WTC11 (cell line): ENCODE results near the gene ZC3H12D. TPM values are rescaled to one million over a fixed set of nuclear protein-coding genes. Genes with fewer than 3 reads are reported as not detected.
"Not testable (repeated sequence)": the region's sequence is repeated elsewhere in the genome, so short reads cannot be mapped to it uniquely, and the experiment has no call there.

Source experiments
- ATAC-seq: fragments of 200-7000 bp; cut with Tn5 transposase; 2 replicates; pipeline ENCODE4 v1.10.0; 2021; ENCODE audit warnings: mild to moderate bottlenecking, moderate library complexity
- CTCF ChIA-PET: fragments of 300-600 bp; sonication (Branson Sonifier 250); formaldehyde crosslinking; loops from one replicate; lab custom pipeline; 2021; ENCODE audit warnings: antibody characterized with exemption; lab: Charles Lee
- POLR2A ChIA-PET: fragments of 350-600 bp; sonication (Branson Sonifier 250); formaldehyde crosslinking; loops from one replicate; lab custom pipeline; 2021; ENCODE audit warnings: antibody characterized with exemption; lab: Charles Lee
- DNase-seq: peaks from one replicate; pipeline ENCODE4 v3.0.0; 2021; ENCODE audit warnings: low spot score
- H3K27ac Mint-ChIP-seq: 2 replicates; pipeline ENCODE4 v1.8.0; 2021; ENCODE audit warnings: mixed read lengths
- H3K27me3 Mint-ChIP-seq: 2 replicates; pipeline ENCODE4 v1.8.0; 2021; ENCODE audit warnings: low read depth, mild to moderate bottlenecking, moderate library complexity, mixed read lengths
- H3K36me3 Mint-ChIP-seq: 2 replicates; pipeline ENCODE4 v1.8.0; 2021; ENCODE audit warnings: mixed read lengths
- H3K4me1 Mint-ChIP-seq: 2 replicates; pipeline ENCODE4 v1.8.0; 2022; ENCODE audit warnings: mixed read lengths
- H3K4me3 Mint-ChIP-seq: 2 replicates; pipeline ENCODE4 v1.8.0; 2021; ENCODE audit warnings: mild to moderate bottlenecking, moderate library complexity, mixed read lengths
- H3K9me3 Mint-ChIP-seq: 2 replicates; pipeline ENCODE4 v1.8.0; 2021; ENCODE audit warnings: mixed read lengths
- GABPB1 ChIP-seq: sonication (generic); formaldehyde crosslinking; IDR thresholded peaks from 2 replicates; pipeline ENCODE4 v1.8.1; 2023; ENCODE audit warnings: mild to moderate bottlenecking, missing genetic modification reagents
- HMGA2 ChIP-seq: fragments of 250-450 bp; sonication (Bioruptor Pico); IDR thresholded peaks from 2 replicates; pipeline ENCODE4 v1.4.0; 2021; ENCODE audit warnings: mild to moderate bottlenecking, moderate library complexity
- MXD4 ChIP-seq: fragments of 250-450 bp; sonication (Bioruptor Pico); IDR thresholded peaks from 2 replicates; pipeline ENCODE4 v1.8.0; 2021; ENCODE audit warnings: mild to moderate bottlenecking, moderate library complexity, borderline replicate concordance
- NFE2L1 ChIP-seq: sonication (generic); formaldehyde crosslinking; IDR thresholded peaks from 2 replicates; pipeline ENCODE4 v1.8.1; 2023; ENCODE audit warnings: missing genetic modification reagents
- NFYB ChIP-seq: sonication (generic); formaldehyde crosslinking; conservative IDR thresholded peaks from 2 replicates; pipeline ENCODE4 v1.8.0; 2022; ENCODE audit warnings: low read depth, missing genetic modification reagents
- NR3C1 ChIP-seq: sonication (generic); formaldehyde crosslinking; conservative IDR thresholded peaks from 2 replicates; pipeline ENCODE4 v1.8.1; 2023; ENCODE audit warnings: low read depth, mild to moderate bottlenecking, missing genetic modification reagents
- PRRX2 ChIP-seq: fragments of 250-450 bp; sonication (Bioruptor Pico); IDR thresholded peaks from 2 replicates; pipeline ENCODE4 v1.8.0; 2021; ENCODE audit warnings: mild to moderate bottlenecking
- SMAD3 ChIP-seq: sonication (generic); formaldehyde crosslinking; IDR thresholded peaks from 2 replicates; pipeline ENCODE4 v1.8.0; 2022; ENCODE audit warnings: missing genetic modification reagents, mild to moderate bottlenecking, borderline replicate concordance
- SOX15 ChIP-seq: fragments of 250-450 bp; sonication (Bioruptor Pico); IDR thresholded peaks from 2 replicates; pipeline ENCODE4 v1.9.0; 2021; ENCODE audit warnings: mild to moderate bottlenecking
- TCF7 ChIP-seq: sonication (generic); formaldehyde crosslinking; IDR thresholded peaks from 2 replicates; pipeline ENCODE4 v1.8.0; 2022; ENCODE audit warnings: mild to moderate bottlenecking, low read depth, missing genetic modification reagents, moderate library complexity
- TEAD4 ChIP-seq: sonication (generic); formaldehyde crosslinking; IDR thresholded peaks from 2 replicates; pipeline ENCODE4 v1.8.0; 2022; ENCODE audit warnings: mild to moderate bottlenecking, missing genetic modification reagents
- ZNF263 ChIP-seq: sonication (generic); formaldehyde crosslinking; IDR thresholded peaks from 2 replicates; pipeline ENCODE4 v1.8.1; 2022; ENCODE audit warnings: low read depth, mild to moderate bottlenecking, moderate library complexity, missing genetic modification reagents
- total RNA-seq: library from RNA; stranded (reverse); gene quantifications from 3 replicates; pipeline ENCODE4 v1.2.3, GENCODE V29; 2021
- TF ChIP-seq, protein P1 (sequence below): sonication (generic); formaldehyde crosslinking; IDR thresholded peaks from 2 replicates; pipeline ENCODE4 v1.8.0; 2022; ENCODE audit warnings: mild to moderate bottlenecking, missing genetic modification reagents
- TF ChIP-seq, protein P2 (sequence below): sonication (generic); formaldehyde crosslinking; IDR thresholded peaks from 2 replicates; pipeline ENCODE4 v1.8.0; 2023; ENCODE audit warnings: missing genetic modification reagents
- TF ChIP-seq, protein P3 (sequence below): sonication (generic); formaldehyde crosslinking; IDR thresholded peaks from 2 replicates; pipeline ENCODE4 v1.8.1; 2023; ENCODE audit warnings: mild to moderate bottlenecking, missing genetic modification reagents

Gene ZC3H12D
- total RNA-seq, 1 experiment from 2014 or later = 0.13 TPM

DNA sequence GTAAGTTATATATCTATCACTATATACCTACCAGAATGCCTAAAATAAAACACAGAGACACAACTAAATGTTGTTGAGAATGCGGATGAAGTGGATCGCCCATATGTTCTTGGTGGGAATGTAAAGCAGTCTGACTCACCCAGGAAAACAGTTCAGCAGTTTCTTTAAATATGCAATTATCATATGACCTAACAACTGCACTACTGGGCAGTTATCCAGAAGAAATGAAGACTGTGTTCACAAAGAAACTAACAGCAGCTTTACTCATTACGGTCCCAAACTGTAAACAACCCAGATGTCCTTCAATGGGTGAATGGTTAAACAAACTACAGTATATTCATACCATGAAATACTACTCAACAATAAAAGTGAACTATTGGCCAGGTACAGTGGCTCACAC lies 14.3 kb upstream of the ZC3H12D start:
- ATAC-seq (no peak), DNase-seq (no peak)
- Mint-ChIP-seq H3K4me1 (no peaks in the 10 kb centered on the region), H3K27me3 (no peaks in the 10 kb centered on the region), H3K9me3 (no peaks in the 10 kb centered on the region), H3K27ac (no peak overlapping the region), H3K36me3 (no peaks in the 10 kb centered on the region), H3K4me3 (no peak overlapping the region)
- TF ChIP-seq, protein P1, sequence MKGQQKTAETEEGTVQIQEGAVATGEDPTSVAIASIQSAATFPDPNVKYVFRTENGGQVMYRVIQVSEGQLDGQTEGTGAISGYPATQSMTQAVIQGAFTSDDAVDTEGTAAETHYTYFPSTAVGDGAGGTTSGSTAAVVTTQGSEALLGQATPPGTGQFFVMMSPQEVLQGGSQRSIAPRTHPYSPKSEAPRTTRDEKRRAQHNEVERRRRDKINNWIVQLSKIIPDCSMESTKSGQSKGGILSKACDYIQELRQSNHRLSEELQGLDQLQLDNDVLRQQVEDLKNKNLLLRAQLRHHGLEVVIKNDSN (CRISPR knock-in tag) = no peak
- no peak for TF ChIP-seq TCF7 (CRISPR knock-in tag)
- TF ChIP-seq TEAD4 = no peak
- TF ChIP-seq PRRX2 = no peak
- no peak for TF ChIP-seq SOX15 (CRISPR knock-in tag)
- no peak for TF ChIP-seq MXD4 (CRISPR knock-in tag)
- TF ChIP-seq NFE2L1 (CRISPR knock-in tag) = no peak
- TF ChIP-seq, protein P2, sequence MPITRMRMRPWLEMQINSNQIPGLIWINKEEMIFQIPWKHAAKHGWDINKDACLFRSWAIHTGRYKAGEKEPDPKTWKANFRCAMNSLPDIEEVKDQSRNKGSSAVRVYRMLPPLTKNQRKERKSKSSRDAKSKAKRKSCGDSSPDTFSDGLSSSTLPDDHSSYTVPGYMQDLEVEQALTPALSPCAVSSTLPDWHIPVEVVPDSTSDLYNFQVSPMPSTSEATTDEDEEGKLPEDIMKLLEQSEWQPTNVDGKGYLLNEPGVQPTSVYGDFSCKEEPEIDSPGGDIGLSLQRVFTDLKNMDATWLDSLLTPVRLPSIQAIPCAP (CRISPR knock-in tag) = no peak
- TF ChIP-seq ZNF263 (CRISPR knock-in tag) = no peak
- no peak for TF ChIP-seq SMAD3 (CRISPR knock-in tag)
- POLR2A ChIA-PET = no interaction called here
- CTCF ChIA-PET = no interaction called here

DNA sequence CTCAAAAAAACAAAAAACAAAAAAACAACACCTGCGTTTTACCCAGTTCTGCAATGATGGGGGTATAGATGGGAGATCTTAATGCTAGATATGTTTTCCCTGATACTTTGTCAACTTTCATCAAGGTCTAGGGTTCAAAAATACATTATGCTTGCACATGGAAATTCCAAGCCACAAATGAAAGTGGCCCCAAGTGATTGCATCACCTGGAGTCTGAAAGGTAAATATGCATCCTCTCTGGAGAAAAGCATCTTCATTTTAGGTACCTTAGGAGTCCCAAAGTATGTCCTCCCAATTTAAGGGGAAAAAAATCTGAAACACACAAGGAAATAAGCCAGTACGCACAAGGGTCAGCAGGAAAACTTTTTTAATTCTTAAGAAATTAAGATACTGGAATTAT lies 12.6 kb upstream of the ZC3H12D start:
- CTCF ChIA-PET = no interaction called here
- DNase-seq = no peak

DNA sequence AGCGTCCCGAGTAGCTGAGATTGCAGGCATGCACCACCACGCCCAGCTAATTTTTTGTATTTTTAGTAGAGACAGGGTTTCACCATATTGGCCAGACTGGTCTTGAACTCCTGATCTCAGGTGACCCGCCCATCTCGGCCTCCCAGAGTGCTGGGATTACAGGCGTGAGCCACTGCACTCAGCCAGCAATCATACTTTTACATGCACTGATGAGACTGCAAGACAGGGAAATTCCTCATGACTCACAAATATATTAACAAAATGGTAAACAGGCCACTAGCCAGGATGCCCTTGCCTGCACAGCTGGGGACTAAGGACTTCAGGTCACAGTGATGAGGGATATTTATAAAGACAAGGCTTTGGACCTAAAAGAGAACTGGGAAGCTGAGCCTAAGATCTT lies 11.8 kb upstream of the ZC3H12D start:
- CTCF ChIA-PET, ATAC-seq, H3K36me3 Mint-ChIP-seq, H3K9me3 Mint-ChIP-seq, POLR2A ChIA-PET, DNase-seq, H3K4me1 Mint-ChIP-seq, H3K27me3 Mint-ChIP-seq, H3K4me3 Mint-ChIP-seq: not testable (repeated sequence)
- 0 out of 2 replicates have a peak overlapping the region, but pooled peaks have one; percentile 4 for H3K27ac Mint-ChIP-seq

More for the DNA sequence above, 12.6 kb upstream of the ZC3H12D start:
- H3K4me3 Mint-ChIP-seq = no peak overlapping the region
- H3K27me3 Mint-ChIP-seq = no peaks in the 10 kb centered on the region
- TF ChIP-seq HMGA2 (CRISPR knock-in tag) (no peak), NFYB (no peak), NR3C1 (CRISPR knock-in tag) (no peak), GABPB1 (CRISPR knock-in tag) (peak; percentile 77), SOX15 (CRISPR knock-in tag) (no peak)
- TF ChIP-seq, protein P3, sequence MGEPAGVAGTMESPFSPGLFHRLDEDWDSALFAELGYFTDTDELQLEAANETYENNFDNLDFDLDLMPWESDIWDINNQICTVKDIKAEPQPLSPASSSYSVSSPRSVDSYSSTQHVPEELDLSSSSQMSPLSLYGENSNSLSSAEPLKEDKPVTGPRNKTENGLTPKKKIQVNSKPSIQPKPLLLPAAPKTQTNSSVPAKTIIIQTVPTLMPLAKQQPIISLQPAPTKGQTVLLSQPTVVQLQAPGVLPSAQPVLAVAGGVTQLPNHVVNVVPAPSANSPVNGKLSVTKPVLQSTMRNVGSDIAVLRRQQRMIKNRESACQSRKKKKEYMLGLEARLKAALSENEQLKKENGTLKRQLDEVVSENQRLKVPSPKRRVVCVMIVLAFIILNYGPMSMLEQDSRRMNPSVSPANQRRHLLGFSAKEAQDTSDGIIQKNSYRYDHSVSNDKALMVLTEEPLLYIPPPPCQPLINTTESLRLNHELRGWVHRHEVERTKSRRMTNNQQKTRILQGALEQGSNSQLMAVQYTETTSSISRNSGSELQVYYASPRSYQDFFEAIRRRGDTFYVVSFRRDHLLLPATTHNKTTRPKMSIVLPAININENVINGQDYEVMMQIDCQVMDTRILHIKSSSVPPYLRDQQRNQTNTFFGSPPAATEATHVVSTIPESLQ (CRISPR knock-in tag) = no peak
- H3K4me1 Mint-ChIP-seq = no peaks in the 10 kb centered on the region
- no peak for ATAC-seq
- H3K36me3 Mint-ChIP-seq = no peaks in the 10 kb centered on the region
- H3K9me3 Mint-ChIP-seq = no peaks in the 10 kb centered on the region
- POLR2A ChIA-PET = no interaction called here
- no peak overlapping the region for H3K27ac Mint-ChIP-seq

DNA sequence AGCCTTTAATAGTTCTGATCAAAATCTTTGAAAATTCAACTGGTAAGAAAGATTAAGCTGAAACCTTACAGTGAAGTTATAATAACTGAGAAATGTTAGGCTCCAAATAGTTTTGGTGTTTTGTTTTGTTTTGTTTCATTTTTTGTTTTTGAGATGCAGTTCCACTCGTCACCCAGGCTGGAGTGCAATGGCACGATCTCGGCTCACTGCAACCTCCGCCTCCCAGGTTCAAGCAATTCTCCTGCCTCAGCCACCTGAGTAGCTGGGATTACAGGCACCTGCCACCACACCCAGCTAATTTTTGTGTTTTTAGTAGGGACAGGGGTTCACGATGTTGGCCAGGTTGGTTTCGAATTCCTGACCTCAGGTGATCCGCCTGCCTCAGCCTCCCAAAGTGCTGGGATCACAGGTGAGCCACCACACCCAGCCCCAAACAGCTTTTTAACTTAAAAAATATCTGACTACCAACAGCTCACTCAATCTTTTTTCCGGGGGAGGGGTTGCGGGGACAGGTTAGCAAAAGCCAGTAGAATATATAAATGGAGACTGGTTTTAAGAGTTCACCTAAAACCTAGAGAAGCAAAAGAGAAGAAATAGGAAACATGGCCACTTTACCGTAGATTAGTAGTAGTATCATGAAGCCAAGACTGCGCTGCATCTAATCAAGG lies 10.7 kb upstream of the ZC3H12D start:
- H3K9me3 Mint-ChIP-seq, H3K27me3 Mint-ChIP-seq, H3K36me3 Mint-ChIP-seq, H3K4me1 Mint-ChIP-seq, POLR2A ChIA-PET, ATAC-seq, H3K27ac Mint-ChIP-seq, H3K4me3 Mint-ChIP-seq, DNase-seq: not testable (repeated sequence)
- CTCF ChIA-PET = interaction anchor here (0.6 kb wide), 1 partner anchor 13 kb away, joined by 3 read pairs; no protein-coding TSS in a partner anchor

DNA sequence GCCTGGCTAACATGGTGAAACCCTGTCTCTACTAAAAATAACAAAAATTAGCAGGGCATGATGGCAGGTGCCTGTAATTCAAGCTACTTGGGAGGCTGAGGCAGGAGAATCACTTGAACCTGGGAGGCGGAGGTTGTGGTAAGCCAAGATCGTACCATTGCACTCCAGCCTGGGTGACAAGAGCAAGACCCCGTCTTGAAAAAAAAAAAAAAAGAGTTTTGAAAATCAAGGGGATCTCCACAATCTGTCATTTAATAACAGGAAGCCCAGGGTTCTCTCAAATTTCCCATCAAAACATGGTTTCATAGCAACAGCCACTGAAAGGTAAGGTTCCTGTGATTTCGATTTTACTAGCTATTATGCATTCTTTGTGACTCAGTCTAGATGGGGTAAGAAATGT lies 10.0 kb upstream of the ZC3H12D start:
- H3K27ac Mint-ChIP-seq, H3K9me3 Mint-ChIP-seq, H3K36me3 Mint-ChIP-seq, ATAC-seq, H3K27me3 Mint-ChIP-seq, H3K4me1 Mint-ChIP-seq, POLR2A ChIA-PET, DNase-seq, H3K4me3 Mint-ChIP-seq: not testable (repeated sequence)
- CTCF ChIA-PET = interaction anchor here (0.6 to 0.7 kb wide), 2 partner anchors 14 to 305 kb away, joined by 3 read pairs; no protein-coding TSS in a partner anchor
